GM23338 (cell line): Measurements from ENCODE around the gene TMEM132A. TPM values are rescaled to one million over a fixed set of nuclear protein-coding genes. Genes with fewer than 3 reads are reported as not detected.

Source experiments
- CREB1 ChIP-seq: fragments of 250-450 bp; sonication (Bioruptor Pico); IDR thresholded peaks from 2 replicates; pipeline ENCODE4 v1.5.0; 2020; ENCODE audit warnings: low read depth, mild to moderate bottlenecking, moderate library complexity
- JUNB ChIP-seq: IDR thresholded peaks from one replicate; pipeline ENCODE4 v1.6.1; 2016; ENCODE audit warnings: antibody characterized with exemption; ENCODE audit not compliant: unreplicated experiment
- NANOG ChIP-seq: IDR thresholded peaks from 2 replicates; pipeline ENCODE4 v1.6.1; 2016; ENCODE audit warnings: antibody characterized with exemption, borderline replicate concordance
- ZNF114 ChIP-seq: fragments of 250-450 bp; sonication (Bioruptor Pico); IDR thresholded peaks from 2 replicates; pipeline ENCODE4 v1.5.0; 2020; ENCODE audit warnings: mild to moderate bottlenecking, moderate library complexity
- ZNF331 ChIP-seq: fragments of 250-450 bp; sonication (Bioruptor Pico); IDR thresholded peaks from 2 replicates; pipeline ENCODE4 v1.5.0; 2020; ENCODE audit warnings: low read depth, mild to moderate bottlenecking, moderate library complexity
- ZNF462 ChIP-seq: fragments of 250-450 bp; sonication (Bioruptor Pico); IDR thresholded peaks from 2 replicates; pipeline ENCODE4 v1.5.0; 2020; ENCODE audit warnings: mild to moderate bottlenecking, moderate library complexity
- polyA plus RNA-seq: library from polyadenylated mRNA; unstranded; fragments of >200 nt; fragmentation: Nextera tagmentation; extraction: Ambion mirVana; gene quantifications from 2 replicates; pipeline ENCODE4 v1.2.1, GENCODE V29; 2016
- total RNA-seq: library from RNA; depleted of rRNA; stranded (reverse); fragments of >200 nt; shearing (Covaris generic); gene quantifications from 2 replicates; pipeline ENCODE4 v1.2.3, GENCODE V29; 2014
- TF ChIP-seq, protein P1 (sequence below): IDR thresholded peaks from 2 replicates; pipeline ENCODE4 v1.6.1; 2016; ENCODE audit warnings: antibody characterized with exemption

Gene TMEM132A
- total and polyA plus RNA-seq, 2 experiments from 2014 or later, result 36.2 to 96.6 TPM

GRCh38 chr11:60932605-60933356, 8.5 kb downstream of the TMEM132A start (continued):
- no peak for TF ChIP-seq ZNF462 (CRISPR knock-in tag)
- TF ChIP-seq, protein P1, sequence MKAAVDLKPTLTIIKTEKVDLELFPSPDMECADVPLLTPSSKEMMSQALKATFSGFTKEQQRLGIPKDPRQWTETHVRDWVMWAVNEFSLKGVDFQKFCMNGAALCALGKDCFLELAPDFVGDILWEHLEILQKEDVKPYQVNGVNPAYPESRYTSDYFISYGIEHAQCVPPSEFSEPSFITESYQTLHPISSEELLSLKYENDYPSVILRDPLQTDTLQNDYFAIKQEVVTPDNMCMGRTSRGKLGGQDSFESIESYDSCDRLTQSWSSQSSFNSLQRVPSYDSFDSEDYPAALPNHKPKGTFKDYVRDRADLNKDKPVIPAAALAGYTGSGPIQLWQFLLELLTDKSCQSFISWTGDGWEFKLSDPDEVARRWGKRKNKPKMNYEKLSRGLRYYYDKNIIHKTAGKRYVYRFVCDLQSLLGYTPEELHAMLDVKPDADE, result no peak
- no peak for TF ChIP-seq JUNB
- no peak for TF ChIP-seq CREB1 (CRISPR knock-in tag)
- TF ChIP-seq NANOG, result no peak
- no peak for TF ChIP-seq ZNF114 (CRISPR knock-in tag)
- no peak for TF ChIP-seq ZNF331 (CRISPR knock-in tag)
